ENCODE measurements around the gene NTM.

- TF ChIP-seq CTCF (conservative IDR thresholded peaks at IDR 0.05 in 1 of 2, IDR thresholded peaks at IDR 0.05 in 1 of 2; ENCODE audit: low read depth in 1 of 2, low read length in 2 of 2) (no peak), EZH2 (IDR thresholded peaks at IDR 0.05; ENCODE audit: low read length, missing control alignments) (no peak)
Observed at GRCh38 chr11:131973061-131973460, 602.6 kb downstream of the NTM start.
